K562 (cell line): ENCODE data around the gene NOL4L. TPM values are rescaled to one million over a fixed set of nuclear protein-coding genes. Genes with fewer than 3 reads are reported as not detected.
A peak's percentile ranks its signal among the peaks of the same experiment; 100 is the strongest.

Experiments used
- ATAC-seq: fragments of 200-7000 bp; cut with Tn5 transposase; 3 replicates; pipeline ENCODE4 v1.9.1; 2020; ENCODE audit warnings: moderate library complexity
- BruUV-seq: library from RNA; stranded (reverse); fragments of 400-500 nt; replicated peaks from 2 replicates; lab custom pipeline; 2021; lab: Mats Ljungman, UMichigan
- CTCF ChIA-PET: fragments of 300-600 bp; formaldehyde crosslinking; extraction: SDS; loops from one replicate; lab custom pipeline; 2021; ENCODE audit warnings: low intra/inter-chr PET ratio; lab: Yijun Ruan, JAX
- POLR2A ChIA-PET: fragments of 300-600, 350-650 bp; sonication (Branson Sonifier 250); formaldehyde crosslinking; extraction: SDS; loops from one replicate; lab custom pipeline; 2021; ENCODE audit warnings: antibody characterized with exemption, inconsistent platforms; lab: Yijun Ruan, JAX
- DNase-seq, 4 experiments: peaks; one replicate each; pipeline versions ENCODE4 v3.0.0 to v3.0.0-alpha.2; 2011 to 2018; ENCODE audit warnings: low spot score in 3 of 4, mixed read lengths in 3 of 4; ENCODE audit errors: extremely low read depth in 1 of 4
- FAIRE-seq: peaks from 2 replicates; lab custom pipeline; 2011; peaks lifted over from hg19 to GRCh38; lab: Jason Lieb, UNC
- H2AFZ ChIP-seq: 2 replicates; pipeline ENCODE4 v1.6.0; 2011; ENCODE audit warnings: low read depth, low read length, control low read depth, inconsistent platforms
- H3K27ac ChIP-seq: fragments of 200-600 bp; 3 replicates; pipeline ENCODE4 v1.8.0; 2011; ENCODE audit warnings: low read depth, mild to moderate bottlenecking, control low read depth, inconsistent platforms, low read length, moderate library complexity, mixed read lengths; ENCODE audit errors: extremely low read depth
- H3K27me3 ChIP-seq, 2 experiments: fragments of 300-600 bp in 1 of 2; 2 replicates in 1 of 2; 3 replicates in 1 of 2; pipeline versions ENCODE4 v1.6.0 to v1.8.0; 2011; ENCODE audit warnings: inconsistent platforms in 2 of 2, low read length in 2 of 2, mild to moderate bottlenecking in 1 of 2, mixed read lengths in 1 of 2, moderate library complexity in 1 of 2; ENCODE audit not compliant: control insufficient read depth in 2 of 2, insufficient read depth in 2 of 2
- H3K36me3 ChIP-seq: fragments of 300-600 bp; 3 replicates; pipeline ENCODE4 v1.8.0; 2011; ENCODE audit warnings: mild to moderate bottlenecking, low read length, inconsistent platforms; ENCODE audit not compliant: control insufficient read depth, insufficient read depth
- H3K4me1 ChIP-seq, 2 experiments: fragments of 200-600 bp in 1 of 2; replicated peaks in 1 of 2; 2 replicates in 1 of 2; 3 replicates in 1 of 2; pipeline versions ENCODE4 v1.5.1 to v1.8.0; 2011; ENCODE audit warnings: inconsistent platforms in 2 of 2, low read length in 2 of 2, mild to moderate bottlenecking in 1 of 2, mixed read lengths in 1 of 2, moderate library complexity in 1 of 2; ENCODE audit not compliant: control insufficient read depth in 2 of 2, insufficient read depth in 2 of 2
- H3K4me2 ChIP-seq: 2 replicates; pipeline ENCODE4 v1.6.1; 2011; ENCODE audit warnings: low read length, control low read depth, inconsistent platforms, mixed read lengths; ENCODE audit not compliant: insufficient read depth
- H3K4me3 ChIP-seq: fragments of 200-600 bp; sonication (generic), shearing (Covaris generic); 2 replicates; pipeline ENCODE4 v1.5.1; 2016; ENCODE audit warnings: control low read depth, inconsistent platforms
- H3K79me2 ChIP-seq: fragments of 200-600 bp; 3 replicates; pipeline ENCODE4 v1.8.0; 2011; ENCODE audit warnings: low read length, inconsistent platforms; ENCODE audit not compliant: control insufficient read depth, insufficient read depth
- H3K9ac ChIP-seq, 2 experiments: 2 replicates each; pipeline versions ENCODE4 v1.6.0 to v1.6.1; 2011; ENCODE audit warnings: low read depth in 2 of 2, low read length in 2 of 2, control low read depth in 1 of 2, inconsistent platforms in 1 of 2, mild to moderate bottlenecking in 1 of 2, mixed read lengths in 1 of 2; ENCODE audit not compliant: insufficient read depth in 1 of 2
- H3K9me1 ChIP-seq: one replicate; pipeline ENCODE4 v1.6.0; 2011; ENCODE audit warnings: inconsistent platforms, mild to moderate bottlenecking, low read length, moderate library complexity; ENCODE audit not compliant: control insufficient read depth, insufficient read depth
- H3K9me3 ChIP-seq: replicated peaks from 2 replicates; pipeline ENCODE4 v1.5.1; 2011; ENCODE audit warnings: low read depth, low read length, inconsistent platforms; ENCODE audit not compliant: control insufficient read depth, insufficient read depth
- H4K20me1 ChIP-seq: replicated peaks from 2 replicates; pipeline ENCODE4 v1.6.1; 2011; ENCODE audit warnings: low read length, inconsistent platforms, mixed read lengths; ENCODE audit not compliant: control insufficient read depth, insufficient read depth
- CAMTA2 ChIP-seq: fragments of 250-450 bp; sonication (Bioruptor Pico); conservative IDR thresholded peaks from 2 replicates; pipeline ENCODE4 v1.5.1; 2022
- CBX5 ChIP-seq: IDR thresholded peaks from 2 replicates; pipeline ENCODE4 v1.6.1; 2014; ENCODE audit warnings: low read depth, borderline replicate concordance
- KDM4B ChIP-seq, 2 experiments: fragments of 450-650 bp in 1 of 2; sonication (generic) in 1 of 2; IDR thresholded peaks; 2 replicates each; pipeline ENCODE4 v1.6.1; 2016 to 2017; ENCODE audit warnings: borderline replicate concordance in 2 of 2, antibody characterized with exemption in 1 of 2, low read depth in 1 of 2, mild to moderate bottlenecking in 1 of 2
- KLF13 ChIP-seq: fragments of 450-650 bp; IDR thresholded peaks from 2 replicates; pipeline ENCODE4 v1.6.1; 2016; ENCODE audit warnings: missing genetic modification characterization, low read depth, mild to moderate bottlenecking, missing compliant biosample characterization, moderate library complexity, borderline replicate concordance
- POLR2B ChIP-seq: fragments of 450-650 bp; IDR thresholded peaks from 2 replicates; pipeline ENCODE4 v1.6.1; 2018; ENCODE audit warnings: low read depth; ENCODE audit not compliant: partially characterized antibody
- ZNF586 ChIP-seq: fragments of 450-650 bp; formaldehyde crosslinking; conservative IDR thresholded peaks from 2 replicates; pipeline ENCODE4 v1.4.0; 2020; ENCODE audit warnings: mild to moderate bottlenecking, moderate library complexity
- WGBS: fragments of 100-300 bp; shearing (Covaris generic); methylation state at CpG from one replicate; pipeline ENCODE4 v1.1.6; 2016; ENCODE audit warnings: low coverage, mixed read lengths; ENCODE audit not compliant: insufficient coverage; ENCODE audit errors: missing lambda C conversion rate; 5-methylcytosine and 5-hydroxymethylcytosine counted together
- in situ Hi-C: fragments of 300-500 bp; cut with MboI; formaldehyde crosslinking; loops from 4 replicates; pipeline ENCODE4 v1.15.0; 2018; ENCODE audit warnings: inconsistent platforms, mixed read lengths
- intact Hi-C: fragments of 100-400 bp; cut with micrococcal nuclease; formaldehyde crosslinking; loops from 2 replicates; pipeline ENCODE4 v1.14.2; 2022
- polyA plus RNA-seq, 8 experiments: library from polyadenylated mRNA; depleted of rRNA in 4 of 8; stranded (reverse) in 5 of 8; unstranded in 3 of 8; fragments of >200 nt; fragmentation: Nextera tagmentation in 2 of 8; fragmentation: Illumina TruSeq in 1 of 8; extraction: Ambion mirVana in 2 of 8; extraction: Trizol in 1 of 8; gene quantifications; 2 replicates each; pipeline versions ENCODE4 v1.2.1 to v1.2.3, GENCODE V29; 2011 to 2014; ENCODE audit warnings: inconsistent platforms in 1 of 8, missing spikeins in 1 of 8
- total RNA-seq, 7 experiments: library from RNA; depleted of rRNA in 6 of 7; stranded (reverse); fragments of >200 nt in 6 of 7; fragmentation: Illumina TruSeq in 2 of 7; extraction: Trizol in 2 of 7; gene quantifications; 2 replicates each; pipeline versions ENCODE4 v1.2.1 to v1.2.3, GENCODE V29; 2011 to 2021; ENCODE audit warnings: low replicate concordance in 1 of 7
- TF ChIP-seq, protein P1 (sequence below): fragments of 450-650 bp; conservative IDR thresholded peaks from 2 replicates; pipeline ENCODE4 v1.6.1; 2016; ENCODE audit warnings: missing genetic modification characterization, low read depth, mild to moderate bottlenecking, missing compliant biosample characterization, moderate library complexity

Gene NOL4L
- total and polyA plus RNA-seq, 9 of the 15 experiments (the other 6 are each of a cell fraction or from before 2014, with no cell fraction given), result 5.1 to 36.2 (median 13.6) TPM

- TF ChIP-seq CBX5 (no peak), KDM4B (IDR thresholded peaks at IDR 0.05; ENCODE audit: borderline replicate concordance in 2 of 2, low read depth in 1 of 2) (no peak), CAMTA2 (no peak), ZNF586 (CRISPR knock-in tag) (no peak)
- TF ChIP-seq, protein P1, sequence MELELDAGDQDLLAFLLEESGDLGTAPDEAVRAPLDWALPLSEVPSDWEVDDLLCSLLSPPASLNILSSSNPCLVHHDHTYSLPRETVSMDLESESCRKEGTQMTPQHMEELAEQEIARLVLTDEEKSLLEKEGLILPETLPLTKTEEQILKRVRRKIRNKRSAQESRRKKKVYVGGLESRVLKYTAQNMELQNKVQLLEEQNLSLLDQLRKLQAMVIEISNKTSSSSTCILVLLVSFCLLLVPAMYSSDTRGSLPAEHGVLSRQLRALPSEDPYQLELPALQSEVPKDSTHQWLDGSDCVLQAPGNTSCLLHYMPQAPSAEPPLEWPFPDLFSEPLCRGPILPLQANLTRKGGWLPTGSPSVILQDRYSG (tag), result no peak
- TF ChIP-seq, all 486 proteins: peak for 0
These were observed 144.4 kb downstream of the NOL4L start (continued) for GRCh38 chr20:32440758-32441078.

DNA sequence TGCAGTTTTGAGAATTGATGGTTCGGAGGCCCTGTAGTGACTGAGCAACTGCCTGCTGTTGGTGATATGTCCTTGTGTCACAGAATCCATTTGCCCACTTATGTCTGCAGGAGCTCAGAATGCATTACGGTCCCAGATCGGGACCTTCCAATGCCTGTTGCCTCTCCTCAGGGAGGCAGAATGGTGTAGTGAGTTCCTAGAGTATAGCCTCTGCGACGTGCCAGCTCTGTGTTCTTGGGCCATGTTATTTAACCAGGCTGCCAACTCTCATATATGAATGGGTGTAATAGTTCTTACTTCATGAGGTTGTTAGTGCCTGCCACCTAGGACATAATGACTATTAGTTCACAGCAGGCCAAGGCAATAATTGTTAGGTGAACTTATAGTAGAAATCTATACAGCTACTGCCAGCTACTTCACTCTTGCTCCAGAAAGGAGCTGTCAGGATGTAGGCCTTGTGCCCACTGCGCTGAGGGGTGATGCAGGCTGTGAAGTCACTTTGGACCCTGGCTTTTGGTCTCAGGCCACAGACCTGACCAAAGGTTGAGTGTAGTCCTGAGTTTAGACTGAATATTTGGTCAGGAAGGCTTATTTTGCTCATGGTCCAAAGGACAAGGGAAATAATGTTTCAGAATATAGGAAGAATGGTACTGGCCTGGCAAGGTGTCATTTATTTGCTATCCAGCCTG is 144.9 kb downstream of the NOL4L start:
- Histone ChIP-seq H3K9me3 (no peaks in the 10 kb centered on the region), H3K4me1 (peaks cover 0 to 3% of the 10 kb centered on the region in 2 experiments; a peak in 1 of 5 replicates), H3K4me2 (no peak overlapping the region), H3K27me3 (no peaks in the 10 kb centered on the region), H3K9me1 (no peaks in the 10 kb centered on the region), H3K79me2 (no peaks in the 10 kb centered on the region), H3K4me3 (no peak overlapping the region), H3K9ac (no peak overlapping the region), H4K20me1 (peaks cover 9% of the 10 kb centered on the region; the same call in 1 of the 2 replicates), H3K36me3 (peaks cover 78% of the 10 kb centered on the region)
- FAIRE-seq, result no peak
- in situ Hi-C loops (no loop called here), intact Hi-C loops (no loop called here)
- ChIA-PET POLR2A (interaction anchor here (0.6 to 1.4 kb wide), 3 partner anchors 108 to 187 kb away, joined by 3 read pairs; no protein-coding TSS in a partner anchor), CTCF (no interaction called here)
- no peak for ATAC-seq
- DNase-seq, result no peak
- no TSS peak for BruUV-seq
- 77% methylated on average over 6 of the region's 6 CpGs for WGBS
- peak; percentile 7 for TF ChIP-seq POLR2B
- no peak for TF ChIP-seq KLF13 (tag)
- no peak for TF ChIP-seq ZNF586 (CRISPR knock-in tag)
- TF ChIP-seq, all 486 proteins: peak for 1
- no peak overlapping the region for H2AFZ ChIP-seq
- H3K27ac ChIP-seq, result no peak overlapping the region
